ENCODE measurements around the gene PDGFD. TPM values are rescaled to one million over a fixed set of nuclear protein-coding genes. Genes with fewer than 3 reads are reported as not detected.
A peak's percentile ranks its signal among the peaks of the same experiment; 100 is the strongest.

The PDGFD gene
- total and polyA plus RNA-seq, 9 donors: 42.8 to 134 (median 77.9) TPM

GRCh38 chr11:103875855-103876510 lies 288.0 kb downstream of the PDGFD start:
- TF ChIP-seq POLR2A (IDR thresholded peaks at IDR 0.05) (no peak), CTCF (IDR thresholded peaks at IDR 0.05) (no peak), EP300 (IDR thresholded peaks at IDR 0.05) (no peak)
- H3K36me3 ChIP-seq: no peaks in the 10 kb centered on the region

GRCh38 chr11:103872748-103873147 lies 291.2 kb downstream of the PDGFD start:
- Histone ChIP-seq H3K4me1 (ENCODE audit: insufficient read depth) (no peaks in the 10 kb centered on the region), H3K27ac (no peak overlapping the region), H3K27me3 (no peaks in the 10 kb centered on the region), H3K9me3 (no peaks in the 10 kb centered on the region), H3K36me3 (no peaks in the 10 kb centered on the region), H3K4me3 (no peak overlapping the region)
- intact Hi-C loops (cut with DNase I): no loop called here
- TF ChIP-seq POLR2A (IDR thresholded peaks at IDR 0.05): no peak
- TF ChIP-seq CTCF (IDR thresholded peaks at IDR 0.05): no peak
- TF ChIP-seq EP300 (IDR thresholded peaks at IDR 0.05): no peak
- 79 to 97% (median 92%) methylated on average over 3 of the region's 3 CpGs for WGBS, 3 donors
- no peak for DNase-seq

More at GRCh38 chr11:103875855-103876510, 288.0 kb downstream of the PDGFD start:
- no peak for DNase-seq
- WGBS, 3 donors: 88 to 100% (median 93%) methylated on average over 2 of the region's 2 CpGs
- Histone ChIP-seq H3K4me1 (ENCODE audit: insufficient read depth) (no peaks in the 10 kb centered on the region), H3K27me3 (no peaks in the 10 kb centered on the region), H3K9me3 (no peaks in the 10 kb centered on the region), H3K27ac (no peak overlapping the region), H3K4me3 (no peak overlapping the region)
- intact Hi-C loops (cut with DNase I): no loop called here

GRCh38 chr11:103871923-103872551 lies 291.9 kb downstream of the PDGFD start:
- H3K36me3 ChIP-seq: no peaks in the 10 kb centered on the region
- DNase-seq: no peak
- H3K4me3 ChIP-seq: no peak overlapping the region
- intact Hi-C loops (cut with DNase I): no loop called here
- no peaks in the 10 kb centered on the region for H3K27me3 ChIP-seq
- TF ChIP-seq POLR2A (IDR thresholded peaks at IDR 0.05): no peak
- TF ChIP-seq EP300 (IDR thresholded peaks at IDR 0.05): no peak
- no peak for TF ChIP-seq CTCF (IDR thresholded peaks at IDR 0.05)
- 68 to 72% (median 71%) methylated on average over 6 of the region's 6 CpGs for WGBS, 3 donors
- no peaks in the 10 kb centered on the region for H3K4me1 ChIP-seq (ENCODE audit: insufficient read depth)
- H3K9me3 ChIP-seq: no peaks in the 10 kb centered on the region
- no peak overlapping the region for H3K27ac ChIP-seq

GRCh38 chr11:103870821-103871309 lies 293.1 kb downstream of the PDGFD start:
- Histone ChIP-seq H3K27me3 (no peaks in the 10 kb centered on the region), H3K4me3 (no peak overlapping the region), H3K4me1 (ENCODE audit: insufficient read depth) (no peaks in the 10 kb centered on the region), H3K36me3 (no peaks in the 10 kb centered on the region), H3K27ac (no peak overlapping the region), H3K9me3 (no peaks in the 10 kb centered on the region)
- WGBS, 3 donors: 68 to 88% (median 83%) methylated on average over 7 of the region's 7 CpGs
- peak in 2 of 5 donors; percentile 12 to 69 for DNase-seq
- TF ChIP-seq CTCF (IDR thresholded peaks at IDR 0.05) (no peak), EP300 (IDR thresholded peaks at IDR 0.05) (peak; percentile 82)
- intact Hi-C loops (cut with DNase I): no loop called here

Data from ovary (tissue), 9 donors.